TTC549 (cell line): ENCODE results near the gene PCCA.
"Not testable (repeated sequence)": the region's sequence is repeated elsewhere in the genome, so short reads cannot be mapped to it uniquely, and the experiment has no call there.

ENCODE experiments used
- FAIRE-seq: peaks from 2 replicates; lab custom pipeline; 2012; peaks lifted over from hg19 to GRCh38; lab: Jason Lieb, UNC

Gene PCCA

GRCh38 chr13:100197116-100197515 lies 108.2 kb downstream of the PCCA start:
- FAIRE-seq: no peak

- FAIRE-seq: no peak
Measured at GRCh38 chr13:100197591-100198365, 108.9 kb downstream of the PCCA start.

- FAIRE-seq: no peak
Measured at GRCh38 chr13:100203696-100204367, 114.9 kb downstream of the PCCA start.

- no peak for FAIRE-seq
Measured at GRCh38 chr13:100208002-100208401, 119.1 kb downstream of the PCCA start.

GRCh38 chr13:100208626-100209025 lies 119.7 kb downstream of the PCCA start:
- FAIRE-seq: no peak

GRCh38 chr13:100209857-100210825 lies 121.2 kb downstream of the PCCA start:
- FAIRE-seq: no peak

GRCh38 chr13:100211016-100211710 lies 122.3 kb downstream of the PCCA start:
- FAIRE-seq: no peak

- FAIRE-seq: no peak
Measured at GRCh38 chr13:100212904-100213553, 124.1 kb downstream of the PCCA start.

- FAIRE-seq: no peak
Measured at GRCh38 chr13:100213576-100213975, 124.7 kb downstream of the PCCA start.

GRCh38 chr13:100214886-100215285 lies 126.0 kb downstream of the PCCA start:
- no peak for FAIRE-seq

GRCh38 chr13:100221166-100221565 lies 132.3 kb downstream of the PCCA start:
- no peak for FAIRE-seq

GRCh38 chr13:100223966-100224530 lies 135.2 kb downstream of the PCCA start:
- not testable (repeated sequence) for FAIRE-seq

GRCh38 chr13:100229603-100230002 lies 140.7 kb downstream of the PCCA start:
- FAIRE-seq: no peak

- no peak for FAIRE-seq
Measured at GRCh38 chr13:100230769-100231149, 141.9 kb downstream of the PCCA start.

GRCh38 chr13:100231176-100231575 lies 142.3 kb downstream of the PCCA start:
- FAIRE-seq: no peak

- peak; percentile 19 for FAIRE-seq
Measured at GRCh38 chr13:100234006-100234405, 145.1 kb downstream of the PCCA start.

- no peak for FAIRE-seq
Measured at GRCh38 chr13:100234524-100235136, 145.7 kb downstream of the PCCA start.

- FAIRE-seq: peak; percentile 92
Measured at GRCh38 chr13:100235311-100235901, 146.5 kb downstream of the PCCA start.

GRCh38 chr13:100240109-100240779 lies 151.4 kb downstream of the PCCA start:
- no peak for FAIRE-seq

- FAIRE-seq: no peak
Measured at GRCh38 chr13:100244431-100244830, 155.5 kb downstream of the PCCA start.
